B cell (primary cell): ENCODE measurements around the gene MCOLN1. TPM values are rescaled to one million over a fixed set of nuclear protein-coding genes. Genes with fewer than 3 reads are reported as not detected.
A peak's percentile ranks its signal among the peaks of the same experiment; 100 is the strongest.

ENCODE experiments used
- ATAC-seq: fragments of 200-7000 bp; cut with Tn5 transposase; one replicate; pipeline ENCODE4 v1.10.0; 2021; ENCODE audit warnings: low read depth, mild to moderate bottlenecking, moderate number of reproducible peaks, moderate library complexity
- CTCF ChIA-PET: fragments of 350-600 bp; sonication (Branson Sonifier 250); formaldehyde crosslinking; loops from one replicate; lab custom pipeline; 2021; ENCODE audit warnings: antibody characterized with exemption, inconsistent platforms; lab: Charles Lee
- POLR2A ChIA-PET: fragments of 350-600 bp; sonication (Branson Sonifier 250); formaldehyde crosslinking; loops from one replicate; lab custom pipeline; 2021; ENCODE audit warnings: antibody characterized with exemption; lab: Charles Lee
- DNase-seq: peaks from one replicate; pipeline ENCODE4 v3.0.0; 2013
- H2AFZ ChIP-seq: 2 replicates; pipeline ENCODE4 v1.6.1; 2012; ENCODE audit warnings: mild to moderate bottlenecking, low read depth, low read length; ENCODE audit not compliant: insufficient read depth, poor library complexity, severe bottlenecking
- H3K27ac ChIP-seq, 2 donors: 1 replicate in 1 of 2; 2 replicates in 1 of 2; pipeline ENCODE4 v1.5.1; 2012 to 2013; ENCODE audit warnings: low read length in 2 of 2, mild to moderate bottlenecking in 2 of 2, moderate library complexity in 1 of 2
- H3K27me3 ChIP-seq, 4 experiments: fragments of 200-600 bp in 1 of 4; sonication (generic) in 1 of 4; replicated peaks in 1 of 4; 1 replicate in 2 of 4; 2 replicates in 2 of 4; pipeline versions ENCODE4 v1.6.1 to v1.7.0; 2013 to 2016; ENCODE audit warnings: low read length in 3 of 4, mild to moderate bottlenecking in 2 of 4, mixed read lengths in 1 of 4, moderate library complexity in 1 of 4; ENCODE audit not compliant: insufficient read depth in 4 of 4, control insufficient read depth in 3 of 4; ENCODE audit errors: control extremely low read depth in 1 of 4
- H3K36me3 ChIP-seq, 2 experiments: replicated peaks in 1 of 2; 1 replicate in 1 of 2; 2 replicates in 1 of 2; pipeline versions ENCODE4 v1.6.1 to v1.7.1; 2013; ENCODE audit warnings: low read length in 1 of 2; ENCODE audit not compliant: insufficient read depth in 2 of 2, control insufficient read depth in 1 of 2; ENCODE audit errors: control extremely low read depth in 1 of 2, extremely low read depth in 1 of 2
- H3K4me1 ChIP-seq, 2 donors: fragments of 200-600 bp in 1 of 2; sonication (generic) in 1 of 2; 1 replicate in 1 of 2; 2 replicates in 1 of 2; pipeline versions ENCODE4 v1.5.1 to v1.6.1; 2013 to 2017; ENCODE audit warnings: low read length in 2 of 2; ENCODE audit not compliant: control insufficient read depth in 2 of 2, insufficient read depth in 2 of 2
- H3K4me2 ChIP-seq: replicated peaks from 2 replicates; pipeline ENCODE3; 2012; ENCODE audit warnings: mild to moderate bottlenecking, low read depth, low read length; ENCODE audit not compliant: poor library complexity, severe bottlenecking
- H3K4me3 ChIP-seq, 5 experiments: fragments of 200-600 bp in 1 of 5; sonication (generic) in 1 of 5; 1 replicate in 3 of 5; 2 replicates in 2 of 5; pipeline versions ENCODE4 v1.5.1 to v1.7.0; 2011 to 2016; ENCODE audit warnings: low read length in 4 of 5, mild to moderate bottlenecking in 4 of 5, low read depth in 2 of 5, control low read depth in 1 of 5, moderate library complexity in 1 of 5; ENCODE audit not compliant: insufficient read depth in 1 of 5; ENCODE audit errors: control extremely low read depth in 1 of 5, extremely low read depth in 1 of 5
- H3K79me2 ChIP-seq: fragments of 200-600 bp; sonication (generic); one replicate; pipeline ENCODE4 v1.6.0; 2016; ENCODE audit warnings: low read length; ENCODE audit not compliant: control insufficient read depth, insufficient read depth
- H3K9ac ChIP-seq: fragments of 200-600 bp; sonication (generic); 2 replicates; pipeline ENCODE4 v1.6.1; 2017; ENCODE audit warnings: mild to moderate bottlenecking, low read length, moderate library complexity
- H3K9me3 ChIP-seq, 3 donors: one replicate each; pipeline versions ENCODE4 v1.6.1 to v1.7.1; 2013; ENCODE audit warnings: low read length in 2 of 3; ENCODE audit not compliant: control insufficient read depth in 2 of 3, insufficient read depth in 1 of 3; ENCODE audit errors: control extremely low read depth in 1 of 3
- H4K20me1 ChIP-seq: 2 replicates; pipeline ENCODE4 v1.6.0; 2012; ENCODE audit warnings: mild to moderate bottlenecking, low read length; ENCODE audit not compliant: insufficient read depth, control insufficient read depth, poor library complexity, severe bottlenecking
- H3K27ac Mint-ChIP-seq: one replicate; pipeline ENCODE4 v1.8.0; 2021; ENCODE audit warnings: mixed read lengths
- H3K27me3 Mint-ChIP-seq: one replicate; pipeline ENCODE4 v1.8.0; 2021; ENCODE audit warnings: mixed read lengths
- H3K4me1 Mint-ChIP-seq: one replicate; pipeline ENCODE4 v1.8.0; 2021; ENCODE audit warnings: mixed read lengths
- H3K4me3 Mint-ChIP-seq: one replicate; pipeline ENCODE4 v1.8.0; 2021; ENCODE audit warnings: mixed read lengths
- H3K9me3 Mint-ChIP-seq: one replicate; pipeline ENCODE4 v1.8.0; 2022; ENCODE audit warnings: mixed read lengths; ENCODE audit not compliant: insufficient read depth
- EZH2 ChIP-seq: IDR thresholded peaks from 2 replicates; pipeline ENCODE4 v1.6.1; 2012; ENCODE audit warnings: borderline replicate concordance, low read depth, mild to moderate bottlenecking, moderate library complexity, low read length; ENCODE audit not compliant: insufficient read depth, poor library complexity, severe bottlenecking
- WGBS: methylation state at CpG from one replicate; pipeline ENCODE4 v1.1.5; 2013; ENCODE audit warnings: missing lambda C conversion rate; ENCODE audit not compliant: insufficient coverage; 5-methylcytosine and 5-hydroxymethylcytosine counted together
- intact Hi-C: fragments of 100-400 bp; cut with micrococcal nuclease; formaldehyde crosslinking; loops from one replicate; pipeline ENCODE4 v1.10.0; 2022
- polyA plus RNA-seq: library from polyadenylated mRNA; depleted of rRNA; stranded (reverse); fragments of >200 nt; gene quantifications from 2 replicates; pipeline ENCODE4 v1.2.3, GENCODE V29; 2012
- total RNA-seq, 2 donors: library from RNA; stranded (reverse); fragments of 120-200 nt in 1 of 2; gene quantifications; 1 replicate in 1 of 2; 2 replicates in 1 of 2; pipeline versions ENCODE4 v1.2.3 to v1.2.4, GENCODE V29; 2013 to 2022
- TF ChIP-seq, protein P1 (sequence below): fragments of 200-600 bp; IDR thresholded peaks from one replicate; pipeline ENCODE4 v1.8.0; 2022; ENCODE audit warnings: antibody characterized with exemption, mild to moderate bottlenecking

The MCOLN1 gene
- total and polyA plus RNA-seq, 2 donors (not counting 1 experiment from before 2014, with no cell fraction given), result 12.5 to 19.0 TPM

DNA sequence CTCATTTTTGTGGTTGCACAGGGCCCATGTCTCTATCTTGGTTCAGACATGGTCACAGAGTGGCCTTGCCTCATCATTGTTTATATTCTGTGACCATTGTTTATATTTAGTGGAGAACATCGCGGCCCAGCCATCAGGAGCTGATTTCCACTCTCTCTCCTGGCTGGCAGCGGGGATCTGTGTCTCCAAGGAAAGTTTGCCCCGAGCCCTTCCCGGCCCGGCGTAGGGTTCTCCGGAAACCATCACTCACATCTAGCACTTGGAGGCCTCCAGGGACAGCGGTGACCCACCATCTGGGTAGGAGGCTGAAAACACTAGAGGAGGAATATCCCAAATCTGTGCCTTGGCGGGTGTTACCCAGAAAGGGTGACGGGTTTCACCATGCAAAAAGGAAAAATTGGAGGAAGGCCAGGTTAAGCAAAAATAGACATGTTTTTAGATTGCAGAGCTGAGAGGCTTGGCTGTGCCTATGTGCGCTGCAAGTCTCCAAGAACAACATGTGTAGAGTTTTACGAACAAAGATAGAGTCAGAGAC lies 7.2 kb upstream of the MCOLN1 start:
- Mint-ChIP-seq H3K27ac (peak overlapping the region; percentile 3), H3K4me1 (peaks cover 12% of the 10 kb centered on the region), H3K9me3 (no peaks in the 10 kb centered on the region), H3K4me3 (peak overlapping the region; percentile 73), H3K27me3 (peaks cover 14% of the 10 kb centered on the region)
- CTCF ChIA-PET, result interaction anchor here (0.6 kb wide), 1 partner anchor 21 kb away, joined by 3 read pairs; no protein-coding TSS in a partner anchor
- H2AFZ ChIP-seq, result peak overlapping the region; percentile 100
- H3K9me3 ChIP-seq, result no peaks in the 10 kb centered on the region
- peaks cover 9 to 14% of the 10 kb centered on the region in 2 donors for H3K4me1 ChIP-seq
- peaks cover 4% of the 10 kb centered on the region for H3K79me2 ChIP-seq
- intact Hi-C loops, result no loop called here
- ATAC-seq, result no peak
- H3K4me3 ChIP-seq, result peak overlapping the region in 1 of 5 experiments; percentile 57
- no peaks in the 10 kb centered on the region for H3K36me3 ChIP-seq
- TF ChIP-seq EZH2, result no peak
- TF ChIP-seq, protein P1, sequence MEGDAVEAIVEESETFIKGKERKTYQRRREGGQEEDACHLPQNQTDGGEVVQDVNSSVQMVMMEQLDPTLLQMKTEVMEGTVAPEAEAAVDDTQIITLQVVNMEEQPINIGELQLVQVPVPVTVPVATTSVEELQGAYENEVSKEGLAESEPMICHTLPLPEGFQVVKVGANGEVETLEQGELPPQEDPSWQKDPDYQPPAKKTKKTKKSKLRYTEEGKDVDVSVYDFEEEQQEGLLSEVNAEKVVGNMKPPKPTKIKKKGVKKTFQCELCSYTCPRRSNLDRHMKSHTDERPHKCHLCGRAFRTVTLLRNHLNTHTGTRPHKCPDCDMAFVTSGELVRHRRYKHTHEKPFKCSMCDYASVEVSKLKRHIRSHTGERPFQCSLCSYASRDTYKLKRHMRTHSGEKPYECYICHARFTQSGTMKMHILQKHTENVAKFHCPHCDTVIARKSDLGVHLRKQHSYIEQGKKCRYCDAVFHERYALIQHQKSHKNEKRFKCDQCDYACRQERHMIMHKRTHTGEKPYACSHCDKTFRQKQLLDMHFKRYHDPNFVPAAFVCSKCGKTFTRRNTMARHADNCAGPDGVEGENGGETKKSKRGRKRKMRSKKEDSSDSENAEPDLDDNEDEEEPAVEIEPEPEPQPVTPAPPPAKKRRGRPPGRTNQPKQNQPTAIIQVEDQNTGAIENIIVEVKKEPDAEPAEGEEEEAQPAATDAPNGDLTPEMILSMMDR, result no peak
- POLR2A ChIA-PET, result interaction anchor here (0.5 to 1.6 kb wide), 2 partner anchors 17 to 810 kb away, joined by 3 to 4 read pairs; no protein-coding TSS in a partner anchor
- no peak for DNase-seq
- peak overlapping the region; percentile 92 for H3K4me2 ChIP-seq
- no peaks in the 10 kb centered on the region for H3K27me3 ChIP-seq
- H3K9ac ChIP-seq, result peak overlapping the region; percentile 60
- H3K27ac ChIP-seq, result no peak overlapping the region
- H4K20me1 ChIP-seq, result no peaks in the 10 kb centered on the region
- WGBS, result 97% methylated on average over 8 of the region's 13 CpGs

DNA sequence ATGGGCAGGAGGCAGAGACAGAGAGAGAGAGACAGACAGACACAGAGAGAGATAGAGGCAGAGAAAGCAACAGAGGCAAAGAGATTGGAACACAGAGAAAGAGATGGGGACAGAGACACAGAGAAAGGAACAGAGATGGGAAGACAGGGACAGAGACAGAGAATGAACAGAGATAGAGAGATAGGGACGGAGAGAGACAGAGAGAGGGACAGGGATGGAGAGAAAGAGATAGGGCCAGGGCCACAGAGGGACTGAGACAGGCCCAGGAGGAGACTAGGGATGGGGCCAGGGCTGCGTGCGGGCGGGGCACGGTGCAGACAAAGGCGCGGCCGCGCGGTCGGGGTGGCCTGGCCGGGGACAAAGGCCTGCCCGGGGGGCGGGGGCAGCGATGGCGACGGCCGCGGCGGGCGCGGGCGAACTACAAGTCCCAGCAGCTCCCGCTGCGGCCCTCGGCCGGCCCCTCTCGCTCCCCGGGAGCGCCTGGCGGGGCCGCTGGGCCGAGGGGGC lies 6.7 kb upstream of the MCOLN1 start, which contains the start of gene ZNF358:
ZNF358 (plus strand) TSS at position 459 of the 507 bp plus-strand sequence. CDS start 3,140 bp downstream, outside the sequence.
- peak; percentile 63 for DNase-seq

More for the DNA sequence above, 6.7 kb upstream of the MCOLN1 start, which contains the start of gene ZNF358:
- Histone ChIP-seq H2AFZ (peak within 1 kb of the TSS; percentile 100), H4K20me1 (no peaks in the 10 kb centered on the region), H3K27me3 (no peaks in the 10 kb centered on the region), H3K4me1 (peaks cover 9 to 14% of the 10 kb centered on the region in 2 donors), H3K79me2 (peaks cover 4% of the 10 kb centered on the region), H3K27ac (no peak within 1 kb of the TSS), H3K4me2 (peak within 1 kb of the TSS; percentile 92), H3K9me3 (no peaks in the 10 kb centered on the region), H3K9ac (peak within 1 kb of the TSS; percentile 60), H3K36me3 (no peaks in the 10 kb centered on the region), H3K4me3 (peak within 1 kb of the TSS in 4 of 5 experiments; percentile 31 to 57 (median 47))
- Mint-ChIP-seq H3K9me3 (no peaks in the 10 kb centered on the region), H3K27me3 (peaks cover 11% of the 10 kb centered on the region), H3K4me3 (peak within 1 kb of the TSS; percentile 82), H3K4me1 (peaks cover 12% of the 10 kb centered on the region), H3K27ac (peak within 1 kb of the TSS; percentile 46)
- intact Hi-C loops, result loop anchor here (2.0 kb wide), 1 partner anchor 19 kb away; the partner anchor contains the start of gene PNPLA6
- ATAC-seq, result peak; percentile 98
- ChIA-PET CTCF (interaction anchor here (0.6 kb wide), 1 partner anchor 21 kb away, joined by 3 read pairs; no protein-coding TSS in a partner anchor), POLR2A (interaction anchor here (1.6 kb wide), 1 partner anchor 16 kb away, joined by 4 read pairs; no protein-coding TSS in a partner anchor)
- no peak for TF ChIP-seq EZH2
- TF ChIP-seq, protein P1, result no peak
- WGBS, result 2% methylated on average over 33 of the region's 33 CpGs
